GM12878 (cell line): ENCODE data around the gene TCERG1. TPM values are rescaled to one million over a fixed set of nuclear protein-coding genes. Genes with fewer than 3 reads are reported as not detected.

Experiments
- ATAC-seq: fragments of 200-7000 bp; cut with Tn5 transposase; 3 replicates; pipeline ENCODE4 v1.9.1; 2020; ENCODE audit warnings: mild to moderate bottlenecking, moderate library complexity
- BruUV-seq: library from RNA; stranded (reverse); fragments of 400-500 nt; replicated peaks from 2 replicates; lab custom pipeline; 2021; lab: Mats Ljungman, UMichigan
- CTCF ChIA-PET: fragments of 300-600 bp; sonication (Branson Sonifier 250); formaldehyde crosslinking; extraction: SDS; loops from one replicate; lab custom pipeline; 2021; ENCODE audit warnings: inconsistent platforms; lab: Yijun Ruan, JAX
- POLR2A ChIA-PET: fragments of 350-600 bp; formaldehyde crosslinking; extraction: SDS; loops from one replicate; lab custom pipeline; 2021; ENCODE audit warnings: inconsistent platforms; lab: Charles Lee
- RAD21 ChIA-PET: fragments of 300-600 bp; sonication (Branson Sonifier 250); formaldehyde crosslinking; loops from one replicate; lab custom pipeline; 2023; ENCODE audit warnings: antibody characterized with exemption; ENCODE audit not compliant: unreplicated experiment; lab: Charles Lee
- SMC1A ChIA-PET: fragments of 300-600 bp; sonication (Branson Sonifier 250); formaldehyde crosslinking; loops from one replicate; lab custom pipeline; 2023; ENCODE audit not compliant: unreplicated experiment, uncharacterized antibody; lab: Charles Lee
- DNase-seq: peaks from one replicate; pipeline ENCODE4 v3.0.0-alpha.2; 2011; ENCODE audit warnings: low read depth, low spot score
- FAIRE-seq: peaks from 3 replicates; lab custom pipeline; 2011; peaks lifted over from hg19 to GRCh38; lab: Jason Lieb, UNC
- H2AFZ ChIP-seq: 2 replicates; pipeline ENCODE4 v1.6.0; 2011; ENCODE audit warnings: low read depth, low read length, control low read depth; ENCODE audit not compliant: control insufficient read depth
- H3K27ac ChIP-seq: 2 replicates; pipeline ENCODE4 v1.5.1; 2011; ENCODE audit warnings: control low read depth; ENCODE audit not compliant: control insufficient read depth, insufficient read depth
- H3K27me3 ChIP-seq, 2 experiments: replicated peaks in 1 of 2; 2 replicates each; pipeline versions ENCODE4 v1.6.0 to v1.6.1; 2011; ENCODE audit warnings: low read length in 1 of 2; ENCODE audit not compliant: control insufficient read depth in 2 of 2, insufficient read depth in 2 of 2
- H3K36me3 ChIP-seq, 2 experiments: 2 replicates each; pipeline ENCODE4 v1.5.1; 2011; ENCODE audit warnings: low read length in 1 of 2; ENCODE audit not compliant: control insufficient read depth in 2 of 2, insufficient read depth in 2 of 2
- H3K4me1 ChIP-seq: 2 replicates; pipeline ENCODE4 v1.6.1; 2011; ENCODE audit warnings: mild to moderate bottlenecking, low read length, moderate library complexity, mixed read lengths; ENCODE audit not compliant: control insufficient read depth, insufficient read depth
- H3K4me2 ChIP-seq: 2 replicates; pipeline ENCODE4 v1.6.0; 2011; ENCODE audit warnings: control low read depth; ENCODE audit not compliant: control insufficient read depth, insufficient read depth
- H3K4me3 ChIP-seq: fragments of 200-600 bp; sonication (generic); 2 replicates; pipeline ENCODE4 v1.5.1; 2016
- H3K79me2 ChIP-seq: 2 replicates; pipeline ENCODE4 v1.6.0; 2011; ENCODE audit warnings: low read length; ENCODE audit not compliant: control insufficient read depth, insufficient read depth
- H3K9ac ChIP-seq: 2 replicates; pipeline ENCODE4 v1.8.0; 2011; ENCODE audit warnings: low read length, control low read depth, mixed read lengths; ENCODE audit not compliant: control insufficient read depth, insufficient read depth
- H3K9me3 ChIP-seq: replicated peaks from 3 replicates; pipeline ENCODE4 v1.5.1; 2011; ENCODE audit warnings: mild to moderate bottlenecking, low read length; ENCODE audit not compliant: control insufficient read depth, insufficient read depth
- H4K20me1 ChIP-seq: 2 replicates; pipeline ENCODE4 v1.6.0; 2011; ENCODE audit not compliant: control insufficient read depth, insufficient read depth
- ASH2L ChIP-seq: fragments of 300-600, 200-600 bp; sonication (generic); IDR thresholded peaks from 2 replicates; pipeline ENCODE4 v1.6.1; 2017; ENCODE audit warnings: low read depth, mild to moderate bottlenecking, borderline replicate concordance
- BCLAF1 ChIP-seq: fragments of 450-650 bp; IDR thresholded peaks from 2 replicates; pipeline ENCODE4 v1.6.1; 2017; ENCODE audit warnings: antibody characterized with exemption, mild to moderate bottlenecking, moderate library complexity
- DPF2 ChIP-seq: fragments of 450-650 bp; IDR thresholded peaks from 2 replicates; pipeline ENCODE4 v1.6.1; 2017; ENCODE audit warnings: mild to moderate bottlenecking
- ELK1 ChIP-seq: IDR thresholded peaks from 2 replicates; pipeline ENCODE4 v1.6.1; 2012; ENCODE audit warnings: low read depth, low read length, improper control_type of control experiment
- FOXK2 ChIP-seq: fragments of 450-650 bp; IDR thresholded peaks from 2 replicates; pipeline ENCODE4 v1.6.1; 2017; ENCODE audit warnings: mild to moderate bottlenecking, moderate library complexity
- HDAC2 ChIP-seq: fragments of 200-600 bp; sonication (generic); IDR thresholded peaks from 2 replicates; pipeline ENCODE4 v1.6.1; 2017
- JUNB ChIP-seq: IDR thresholded peaks from 2 replicates; pipeline ENCODE4 v1.6.1; 2016; ENCODE audit warnings: antibody characterized with exemption, mild to moderate bottlenecking
- NRF1 ChIP-seq: conservative IDR thresholded peaks from 2 replicates; pipeline ENCODE4 v1.6.1; 2011; ENCODE audit warnings: mild to moderate bottlenecking, low read depth, low read length, improper control_type of control experiment
- PAX8 ChIP-seq: fragments of 450-650 bp; IDR thresholded peaks from 2 replicates; pipeline ENCODE4 v1.6.1; 2017; ENCODE audit warnings: mild to moderate bottlenecking, moderate library complexity
- POU2F2 ChIP-seq: IDR thresholded peaks from 3 replicates; pipeline ENCODE4 v1.6.1; 2011; ENCODE audit warnings: low read depth, mild to moderate bottlenecking, low read length, borderline replicate concordance
- RCOR1 ChIP-seq: conservative IDR thresholded peaks from 2 replicates; pipeline ENCODE4 v1.6.1; 2012; ENCODE audit warnings: low read depth, low read length, improper control_type of control experiment
- SMC3 ChIP-seq: IDR thresholded peaks from 2 replicates; pipeline ENCODE4 v1.6.1; 2011; ENCODE audit warnings: low read length, improper control_type of control experiment, borderline replicate concordance
- ZNF217 ChIP-seq: fragments of 450-650 bp; IDR thresholded peaks from 2 replicates; pipeline ENCODE4 v1.6.1; 2017; ENCODE audit warnings: antibody characterized with exemption, mild to moderate bottlenecking
- ZNF24 ChIP-seq: fragments of 450-650 bp; IDR thresholded peaks from 2 replicates; pipeline ENCODE4 v1.6.1; 2017; ENCODE audit warnings: antibody characterized with exemption, mild to moderate bottlenecking
- WGBS: methylation state at CpG from one replicate; pipeline ENCODE4 v1.1.6; 2016; ENCODE audit warnings: low lambda C conversion rate; ENCODE audit not compliant: insufficient replicate concordance, insufficient coverage; ENCODE audit errors: missing lambda C conversion rate; 5-methylcytosine and 5-hydroxymethylcytosine counted together
- in situ Hi-C: fragments of 300-500 bp; cut with MboI; formaldehyde crosslinking; loops from 9 replicates; pipeline ENCODE4 v1.14.3; 2018; ENCODE audit warnings: mixed read lengths
- intact Hi-C: fragments of 100-400 bp; cut with micrococcal nuclease; formaldehyde crosslinking; loops from one replicate; pipeline ENCODE4 v1.14.2; 2022; ENCODE audit not compliant: unreplicated experiment
- polyA plus RNA-seq, 11 experiments: library from polyadenylated mRNA; depleted of rRNA in 4 of 11; unstranded in 6 of 11; stranded (reverse) in 5 of 11; fragments of >200 nt; fragmentation: Nextera tagmentation in 4 of 11; fragmentation: Illumina TruSeq in 1 of 11; extraction: Ambion mirVana in 4 of 11; extraction: Trizol in 1 of 11; gene quantifications; 1 replicate in 1 of 11; 2 replicates in 10 of 11; pipeline versions ENCODE4 v1.2.1 to v1.2.3, GENCODE V29; 2011 to 2016; ENCODE audit warnings: inconsistent platforms in 2 of 11, missing spikeins in 2 of 11, low read depth in 1 of 11
- total RNA-seq, 4 experiments: library from RNA; depleted of rRNA in 3 of 4; stranded (reverse); fragments of >200 nt in 3 of 4; fragmentation: Illumina TruSeq in 1 of 4; extraction: Trizol in 1 of 4; gene quantifications; 2 replicates each; pipeline versions ENCODE4 v1.2.1 to v1.2.3, GENCODE V29; 2013 to 2021
- TF ChIP-seq, protein P1 (sequence below): IDR thresholded peaks from 2 replicates; pipeline ENCODE4 v1.6.1; 2011; ENCODE audit warnings: mild to moderate bottlenecking, low read depth, low read length, moderate library complexity; ENCODE audit not compliant: insufficient replicate concordance
- TF ChIP-seq, protein P2 (sequence below): fragments of 450-650 bp; IDR thresholded peaks from 2 replicates; pipeline ENCODE4 v1.6.1; 2018; ENCODE audit warnings: mild to moderate bottlenecking, low read depth, moderate library complexity; ENCODE audit not compliant: partially characterized antibody

TCERG1 gene
- total and polyA plus RNA-seq, 10 of the 15 experiments (the other 5 are each of a cell fraction or from before 2014, with no cell fraction given): 51.5 to 131 (median 91.6) TPM

- TF ChIP-seq BCLAF1 (no peak), PAX8 (no peak), ELK1 (no peak), SMC3 (no peak)
Measured at GRCh38 chr5:146539973-146540372, 92.8 kb downstream of the TCERG1 start (continued).

- Histone ChIP-seq H3K79me2 (no peaks in the 10 kb centered on the region), H3K4me2 (no peak overlapping the region), H2AFZ (no peak overlapping the region), H3K9me3 (no peaks in the 10 kb centered on the region), H3K4me1 (no peaks in the 10 kb centered on the region), H4K20me1 (no peaks in the 10 kb centered on the region), H3K27ac (no peak overlapping the region), H3K4me3 (no peak overlapping the region), H3K9ac (no peak overlapping the region), H3K27me3 (no peaks in the 10 kb centered on the region), H3K36me3 (no peaks in the 10 kb centered on the region)
- ATAC-seq (no peak), DNase-seq (no peak), FAIRE-seq (no peak)
- ChIA-PET CTCF (interaction anchor here (0.6 to 6.4 kb wide), 5 partner anchors 8 to 648 kb away, joined by 3 to 80 read pairs (median 46); no protein-coding TSS in a partner anchor), SMC1A (interaction anchor here (0.6 kb wide), 1 partner anchor 1034 kb away, joined by 3 read pairs; no protein-coding TSS in a partner anchor), POLR2A (interaction anchor here (0.7 kb wide), 1 partner anchor 146 kb away, joined by 3 read pairs; no protein-coding TSS in a partner anchor), RAD21 (interaction anchor here (1.5 kb wide), 1 partner anchor 426 kb away, joined by 8 read pairs; no protein-coding TSS in a partner anchor)
- in situ Hi-C loops: loop anchor here (5.0 kb wide), 2 partner anchors 427 to 647 kb away; no protein-coding TSS in a partner anchor
- intact Hi-C loops: loop anchor here (5.0 kb wide), 2 partner anchors 82 to 122 kb away; no protein-coding TSS in a partner anchor
- no TSS peak for BruUV-seq
- 12% methylated on average over 2 of the region's 2 CpGs for WGBS
- TF ChIP-seq POU2F2: no peak
- TF ChIP-seq ZNF24: no peak
- TF ChIP-seq DPF2: no peak
- TF ChIP-seq, protein P1, sequence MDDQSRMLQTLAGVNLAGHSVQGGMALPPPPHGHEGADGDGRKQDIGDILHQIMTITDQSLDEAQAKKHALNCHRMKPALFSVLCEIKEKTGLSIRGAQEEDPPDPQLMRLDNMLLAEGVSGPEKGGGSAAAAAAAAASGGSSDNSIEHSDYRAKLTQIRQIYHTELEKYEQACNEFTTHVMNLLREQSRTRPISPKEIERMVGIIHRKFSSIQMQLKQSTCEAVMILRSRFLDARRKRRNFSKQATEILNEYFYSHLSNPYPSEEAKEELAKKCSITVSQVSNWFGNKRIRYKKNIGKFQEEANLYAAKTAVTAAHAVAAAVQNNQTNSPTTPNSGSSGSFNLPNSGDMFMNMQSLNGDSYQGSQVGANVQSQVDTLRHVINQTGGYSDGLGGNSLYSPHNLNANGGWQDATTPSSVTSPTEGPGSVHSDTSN: no peak
- TF ChIP-seq ZNF217: no peak
- TF ChIP-seq NRF1: no peak
- TF ChIP-seq RCOR1: no peak
- no peak for TF ChIP-seq HDAC2
- TF ChIP-seq JUNB: no peak
- TF ChIP-seq, protein P2, sequence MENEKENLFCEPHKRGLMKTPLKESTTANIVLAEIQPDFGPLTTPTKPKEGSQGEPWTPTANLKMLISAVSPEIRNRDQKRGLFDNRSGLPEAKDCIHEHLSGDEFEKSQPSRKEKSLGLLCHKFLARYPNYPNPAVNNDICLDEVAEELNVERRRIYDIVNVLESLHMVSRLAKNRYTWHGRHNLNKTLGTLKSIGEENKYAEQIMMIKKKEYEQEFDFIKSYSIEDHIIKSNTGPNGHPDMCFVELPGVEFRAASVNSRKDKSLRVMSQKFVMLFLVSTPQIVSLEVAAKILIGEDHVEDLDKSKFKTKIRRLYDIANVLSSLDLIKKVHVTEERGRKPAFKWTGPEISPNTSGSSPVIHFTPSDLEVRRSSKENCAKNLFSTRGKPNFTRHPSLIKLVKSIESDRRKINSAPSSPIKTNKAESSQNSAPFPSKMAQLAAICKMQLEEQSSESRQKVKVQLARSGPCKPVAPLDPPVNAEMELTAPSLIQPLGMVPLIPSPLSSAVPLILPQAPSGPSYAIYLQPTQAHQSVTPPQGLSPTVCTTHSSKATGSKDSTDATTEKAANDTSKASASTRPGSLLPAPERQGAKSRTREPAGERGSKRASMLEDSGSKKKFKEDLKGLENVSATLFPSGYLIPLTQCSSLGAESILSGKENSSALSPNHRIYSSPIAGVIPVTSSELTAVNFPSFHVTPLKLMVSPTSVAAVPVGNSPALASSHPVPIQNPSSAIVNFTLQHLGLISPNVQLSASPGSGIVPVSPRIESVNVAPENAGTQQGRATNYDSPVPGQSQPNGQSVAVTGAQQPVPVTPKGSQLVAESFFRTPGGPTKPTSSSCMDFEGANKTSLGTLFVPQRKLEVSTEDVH: no peak
- no peak for TF ChIP-seq FOXK2
- no peak for TF ChIP-seq ASH2L
Measured at GRCh38 chr5:146540414-146540813, 93.3 kb downstream of the TCERG1 start.
